Caki2 (cell line): Measurements from ENCODE around the gene TNRC18. TPM values are rescaled to one million over a fixed set of nuclear protein-coding genes. Genes with fewer than 3 reads are reported as not detected.

Source experiments
- DNase-seq: peaks from one replicate; pipeline ENCODE4 v3.0.0-alpha.2; 2015; ENCODE audit warnings: low read depth
- in situ Hi-C: cut with HindIII; loops from 2 replicates; pipeline ENCODE4 v1.10.0; 2016; ENCODE audit warnings: low sequenced_read_pairs, low pct_unique_long_range_greater_than_20kb, mixed read lengths
- total RNA-seq: library from RNA; depleted of rRNA; stranded (reverse); fragments of >200 nt; shearing (Covaris generic); gene quantifications from 2 replicates; pipeline ENCODE4 v1.2.3, GENCODE V29; 2014; ENCODE audit warnings: low replicate concordance

TNRC18 gene
- total RNA-seq, 1 experiment from 2014 or later, result 23.3 TPM

DNA sequence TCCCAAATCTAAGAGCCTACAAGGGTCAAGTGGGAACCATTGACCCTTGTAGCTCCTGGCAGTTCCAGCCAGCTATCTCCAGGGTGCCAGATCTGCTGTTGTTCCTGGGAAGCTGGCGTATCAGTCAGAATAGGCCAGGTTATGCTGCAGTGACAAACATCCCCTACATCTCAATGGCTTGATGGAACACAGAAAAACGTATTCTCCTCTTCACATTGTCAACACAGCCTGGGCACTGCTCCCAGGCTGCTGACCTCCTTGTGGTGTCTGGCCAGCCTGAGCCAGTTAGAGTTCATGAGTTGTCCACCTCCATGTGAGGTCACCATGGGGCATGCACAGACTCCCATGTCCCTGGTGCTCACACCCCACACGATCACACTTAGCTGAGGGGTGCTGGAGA lies 9.5 kb upstream of the TNRC18 start:
- no peak for DNase-seq
- in situ Hi-C loops, result no loop called here

DNA sequence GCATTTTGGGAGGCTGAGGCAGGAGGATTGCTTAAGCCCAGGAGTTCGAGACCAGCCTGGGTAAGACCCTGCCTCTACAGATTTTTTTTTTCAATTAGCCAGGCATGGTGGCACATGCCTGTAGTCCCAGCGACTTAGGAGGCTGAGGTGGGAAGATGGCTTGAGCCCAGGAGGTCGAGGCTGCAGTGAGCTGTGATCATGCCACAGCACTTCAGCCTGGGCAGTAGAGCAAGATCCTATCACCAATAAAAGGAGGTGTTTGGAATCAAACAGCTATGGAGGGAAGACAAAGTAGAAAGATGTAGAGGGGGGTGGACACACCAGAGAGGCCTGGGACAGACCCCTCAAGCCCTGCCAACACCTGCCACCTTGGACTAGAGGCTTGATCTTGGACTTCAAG lies 9.1 kb upstream of the TNRC18 start:
- no peak for DNase-seq
- in situ Hi-C loops, result no loop called here

DNA sequence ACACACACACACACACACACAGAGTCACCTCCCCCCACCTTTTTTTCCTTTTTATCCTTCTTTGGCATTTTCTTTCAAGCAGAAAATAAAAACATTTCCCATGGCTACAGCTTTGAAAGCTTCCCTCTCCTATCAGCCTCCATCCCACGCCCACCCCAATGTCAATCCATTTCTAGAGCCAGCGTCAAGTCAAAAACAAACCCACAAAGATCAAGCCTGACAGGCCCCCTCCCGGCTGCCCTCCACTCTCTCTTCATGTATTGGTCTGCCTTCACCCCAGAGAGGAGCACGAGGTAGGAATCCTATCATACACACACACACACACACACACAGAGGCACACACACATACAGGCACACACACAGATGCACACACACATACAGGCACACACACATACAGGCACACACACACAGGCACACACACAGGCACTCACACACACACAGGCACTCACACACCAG lies 8.0 kb upstream of the TNRC18 start:
- peak; percentile 35 for DNase-seq
- in situ Hi-C loops, result no loop called here

DNA sequence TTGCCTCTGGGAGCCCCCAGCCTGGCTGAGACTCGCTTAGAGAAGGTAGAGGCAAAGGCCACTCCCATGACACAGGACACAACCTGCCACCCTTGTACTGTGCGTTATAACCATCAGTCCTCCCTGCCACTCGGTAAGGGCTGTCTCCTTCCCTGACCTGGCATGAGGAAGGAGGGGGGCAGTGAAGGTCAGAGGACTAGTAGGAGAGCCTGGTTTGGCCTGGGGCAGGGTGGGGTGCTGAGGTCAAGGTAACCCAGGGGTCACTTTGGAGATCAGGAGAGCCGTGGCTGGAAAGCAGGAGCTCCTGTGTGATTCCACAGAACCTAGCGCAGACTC lies 6.9 kb upstream of the TNRC18 start:
- no peak for DNase-seq
- in situ Hi-C loops, result no loop called here

DNA sequence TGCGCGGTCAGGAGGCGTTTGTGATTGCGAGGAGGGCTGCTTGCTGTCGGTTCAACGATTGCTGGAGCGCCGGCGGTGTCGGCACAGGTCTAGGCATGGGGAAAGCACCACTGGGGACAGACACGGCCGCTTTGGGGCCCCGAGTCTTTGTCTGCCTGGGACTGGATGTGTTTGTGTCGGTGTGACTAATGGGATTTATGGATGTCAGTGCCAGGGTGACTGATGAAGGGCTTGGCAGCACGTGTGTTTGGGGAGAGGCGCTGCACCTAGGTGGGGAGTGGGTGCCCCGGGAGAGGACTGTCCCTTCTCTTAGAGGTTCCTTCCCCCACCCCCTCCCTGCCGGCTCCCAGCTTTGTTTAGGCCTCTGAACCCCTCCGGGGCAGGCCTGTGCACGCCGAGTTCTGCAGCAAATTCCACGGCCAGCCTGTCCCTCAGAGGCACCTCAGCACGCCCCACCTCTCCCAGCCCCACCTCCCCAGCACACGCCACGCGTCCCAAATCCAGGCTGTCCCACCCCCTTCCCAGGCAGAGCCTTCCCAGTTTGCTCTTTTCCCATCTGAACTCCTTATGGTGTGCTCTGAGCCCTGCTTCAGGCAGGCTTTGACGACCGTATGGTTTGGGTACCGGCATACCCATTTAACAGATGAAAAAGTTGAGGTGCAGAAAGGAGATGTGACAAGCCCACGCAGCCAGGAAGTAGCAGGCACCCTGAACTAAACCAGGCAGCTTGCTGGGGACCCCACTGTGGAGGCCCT lies 6.4 kb upstream of the TNRC18 start:
- no peak for DNase-seq
- in situ Hi-C loops, result no loop called here

DNA sequence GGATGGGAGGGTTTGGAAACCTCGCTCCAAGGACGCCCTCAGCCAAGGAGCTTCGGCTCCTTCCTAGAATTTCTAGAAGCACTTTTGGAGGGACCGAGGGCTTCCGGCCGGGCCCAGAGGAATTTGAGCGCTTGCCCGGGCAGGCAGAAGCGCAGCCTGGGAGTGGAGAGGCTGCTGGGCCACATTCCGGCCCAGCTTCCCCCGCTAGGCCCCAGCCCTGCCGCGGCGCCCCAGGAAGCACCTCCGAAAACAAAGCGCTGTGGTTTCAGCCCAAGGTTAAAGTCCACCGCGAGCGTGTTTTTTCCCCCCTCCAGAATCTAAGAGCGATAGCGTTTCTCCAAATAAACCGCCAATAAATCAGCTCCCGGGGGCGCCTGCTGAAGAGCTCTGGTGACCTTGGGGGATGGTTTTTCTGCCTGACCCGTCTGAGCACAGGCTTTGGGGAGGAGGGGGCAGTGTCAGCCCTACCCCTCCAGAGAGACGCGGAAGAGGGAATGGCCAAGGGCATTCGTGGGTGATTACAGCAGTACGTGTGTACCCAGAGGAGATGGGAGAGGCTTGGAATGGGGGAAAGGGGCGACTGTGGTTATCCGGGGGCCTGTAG lies 5.7 kb upstream of the TNRC18 start:
- in situ Hi-C loops, result no loop called here
- no peak for DNase-seq

DNA sequence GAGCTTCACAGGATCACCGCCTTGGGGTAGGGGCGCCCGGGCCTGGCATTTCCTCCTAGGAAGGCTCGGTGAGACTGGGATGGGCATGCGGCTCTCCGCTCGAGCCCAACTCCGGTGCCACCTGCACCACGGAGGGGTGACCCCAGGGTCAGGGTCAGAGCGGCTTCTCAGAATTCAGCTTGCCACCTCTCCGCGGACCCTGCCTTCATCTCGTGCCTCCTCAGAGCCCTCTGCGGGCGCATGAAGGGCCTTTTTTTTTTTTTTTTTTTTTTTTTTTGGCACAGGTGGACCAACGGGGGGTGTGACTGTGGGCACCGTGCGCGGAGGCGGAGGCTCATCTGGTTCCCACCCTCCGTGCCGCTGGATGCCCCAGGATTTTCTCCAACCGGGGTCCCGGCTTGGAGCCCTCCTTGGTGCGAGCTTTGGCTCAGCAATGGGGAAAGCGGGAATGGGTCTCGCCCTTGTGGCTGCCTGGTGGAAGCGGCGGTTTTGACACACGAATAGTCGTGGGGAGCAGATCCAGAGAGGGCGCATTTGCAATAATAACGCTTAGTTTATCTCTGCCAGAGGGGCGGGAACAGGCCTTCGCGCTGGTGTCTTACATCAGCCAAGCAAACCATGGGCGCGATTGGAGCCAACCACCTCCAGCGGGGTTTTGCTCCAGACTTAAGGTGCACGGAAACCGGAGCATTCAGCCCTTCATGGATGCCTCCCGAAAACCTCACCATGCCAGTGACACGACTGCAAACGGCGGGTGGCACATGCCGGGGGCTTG lies 5.0 kb upstream of the TNRC18 start:
- no peak for DNase-seq
- in situ Hi-C loops, result no loop called here

DNA sequence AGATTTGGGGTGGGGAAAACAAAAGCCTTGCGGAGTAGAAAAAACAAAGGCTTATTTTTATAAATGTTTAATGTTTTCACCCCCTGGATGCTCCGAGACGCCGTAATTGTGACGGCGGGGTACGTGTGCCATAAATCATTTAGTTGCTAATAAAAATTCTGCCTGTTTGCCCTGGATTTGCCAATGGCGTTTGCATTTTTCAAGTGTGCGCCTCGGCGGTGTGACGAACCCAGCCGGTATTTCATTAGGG lies 2.5 kb upstream of the TNRC18 start:
- no peak for DNase-seq
- in situ Hi-C loops, result no loop called here

DNA sequence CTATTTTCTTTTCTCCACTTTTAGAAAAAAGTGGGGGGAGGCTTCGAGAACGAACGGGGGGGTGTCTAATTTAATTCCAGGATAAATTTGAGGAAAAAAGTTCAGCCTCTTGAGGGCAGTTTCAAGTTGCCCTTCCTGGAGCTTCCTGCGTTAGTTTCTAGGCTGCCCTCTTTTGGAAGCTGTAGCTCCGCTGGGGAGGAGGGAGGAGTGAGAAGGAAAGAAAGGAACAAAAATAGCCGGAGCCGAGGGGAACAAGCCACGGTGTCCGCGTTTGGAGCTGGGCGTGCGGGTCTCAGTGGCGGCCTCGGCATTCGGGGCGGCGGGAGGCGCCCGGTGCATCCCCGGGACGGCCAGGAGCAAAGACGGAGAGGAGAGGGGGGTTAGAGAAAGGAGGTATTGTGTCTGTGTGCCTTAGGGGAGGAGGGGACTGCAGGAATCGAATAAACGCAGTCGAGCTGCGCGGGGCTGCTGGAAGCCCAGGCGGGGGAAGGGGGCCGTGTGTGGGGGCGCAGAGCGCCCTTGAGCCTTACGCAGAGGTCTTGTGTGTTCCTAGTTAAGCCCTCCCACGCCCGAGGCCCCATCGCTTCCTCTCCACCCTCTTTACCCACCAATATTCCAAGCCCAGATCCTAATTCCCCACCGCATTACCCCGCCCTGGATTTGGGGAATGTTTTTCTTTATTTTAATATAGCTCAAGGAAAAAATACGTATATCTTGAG lies 2.0 kb upstream of the TNRC18 start:
- peak; percentile 90 for DNase-seq
- in situ Hi-C loops, result no loop called here

DNA sequence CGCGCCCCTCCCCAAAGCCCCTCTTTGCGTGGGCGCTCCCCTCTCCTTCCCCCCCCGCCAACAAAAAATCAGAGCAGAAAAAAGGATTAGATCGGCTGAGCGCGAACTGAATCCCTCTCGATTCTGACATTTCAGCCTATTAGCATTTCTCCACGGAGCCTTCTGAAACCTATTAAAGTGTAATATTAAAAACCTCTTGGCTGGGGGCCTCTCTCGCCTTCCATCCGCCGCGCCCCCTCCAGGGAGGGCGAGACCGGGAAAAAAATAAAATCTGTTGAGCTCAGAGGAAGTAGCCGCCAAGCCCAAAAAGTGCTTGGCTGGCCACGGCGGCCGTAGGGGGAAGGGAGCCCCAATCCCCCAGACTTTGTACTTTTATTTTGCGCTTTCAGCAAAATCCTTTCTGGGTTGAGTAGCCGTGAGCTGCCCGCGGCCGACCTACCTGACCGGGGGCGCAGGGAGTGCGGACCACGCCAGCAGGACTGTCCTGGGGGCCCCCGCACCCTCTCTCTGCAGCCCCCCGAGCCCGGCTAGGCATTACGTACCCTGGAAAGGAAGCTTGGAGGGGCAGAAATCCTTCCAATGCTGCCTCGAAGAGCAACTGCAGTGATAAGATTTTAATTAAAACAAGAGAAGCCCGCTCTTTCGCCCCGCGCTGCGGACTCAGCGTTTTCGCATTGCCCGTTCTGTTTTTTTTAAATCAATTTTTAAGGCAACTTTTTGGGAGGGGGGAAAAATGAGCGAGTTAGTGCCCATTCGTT lies 1.3 kb upstream of the TNRC18 start:
- in situ Hi-C loops, result no loop called here
- peak; percentile 46 for DNase-seq

DNA sequence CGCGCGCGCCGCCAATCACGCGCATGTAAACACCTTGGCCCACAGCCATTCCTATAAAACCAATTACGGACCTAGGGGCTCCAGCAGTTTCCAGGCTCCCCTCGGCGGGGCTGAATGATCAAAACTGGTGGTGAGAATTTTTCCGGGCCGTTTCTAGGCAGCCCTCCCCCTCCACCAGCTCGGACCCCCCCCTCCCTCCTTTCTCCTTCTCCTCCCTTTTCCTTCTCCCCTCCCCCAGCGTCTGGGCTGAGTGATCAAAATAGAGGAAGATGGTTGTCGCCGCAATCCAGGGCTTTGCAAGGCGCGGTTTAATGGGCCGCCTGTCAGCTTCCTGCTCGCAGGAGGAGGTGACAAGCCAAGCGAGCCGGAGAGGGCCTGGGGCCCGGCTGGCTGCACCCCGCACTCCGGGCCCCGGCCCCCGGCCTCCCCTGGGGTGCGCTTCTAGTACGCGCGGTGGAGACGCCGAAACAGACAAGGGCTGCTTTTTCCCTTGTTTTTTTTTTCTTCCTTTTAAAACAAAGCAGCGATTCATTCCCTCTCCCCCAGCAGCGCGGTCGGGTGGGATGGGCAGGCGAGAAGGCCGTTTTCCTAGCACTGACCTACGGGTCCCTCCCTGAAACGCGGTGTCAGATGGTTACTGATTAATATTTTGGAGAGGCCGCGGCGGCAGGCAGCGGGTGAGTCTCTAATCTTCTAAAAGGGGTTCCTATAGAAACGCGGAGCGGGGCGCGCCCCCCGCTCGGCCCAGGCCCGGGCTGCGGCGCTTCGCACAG lies 528 bp upstream of the TNRC18 start:
- in situ Hi-C loops, result no loop called here
- DNase-seq, result peak; percentile 97

DNA sequence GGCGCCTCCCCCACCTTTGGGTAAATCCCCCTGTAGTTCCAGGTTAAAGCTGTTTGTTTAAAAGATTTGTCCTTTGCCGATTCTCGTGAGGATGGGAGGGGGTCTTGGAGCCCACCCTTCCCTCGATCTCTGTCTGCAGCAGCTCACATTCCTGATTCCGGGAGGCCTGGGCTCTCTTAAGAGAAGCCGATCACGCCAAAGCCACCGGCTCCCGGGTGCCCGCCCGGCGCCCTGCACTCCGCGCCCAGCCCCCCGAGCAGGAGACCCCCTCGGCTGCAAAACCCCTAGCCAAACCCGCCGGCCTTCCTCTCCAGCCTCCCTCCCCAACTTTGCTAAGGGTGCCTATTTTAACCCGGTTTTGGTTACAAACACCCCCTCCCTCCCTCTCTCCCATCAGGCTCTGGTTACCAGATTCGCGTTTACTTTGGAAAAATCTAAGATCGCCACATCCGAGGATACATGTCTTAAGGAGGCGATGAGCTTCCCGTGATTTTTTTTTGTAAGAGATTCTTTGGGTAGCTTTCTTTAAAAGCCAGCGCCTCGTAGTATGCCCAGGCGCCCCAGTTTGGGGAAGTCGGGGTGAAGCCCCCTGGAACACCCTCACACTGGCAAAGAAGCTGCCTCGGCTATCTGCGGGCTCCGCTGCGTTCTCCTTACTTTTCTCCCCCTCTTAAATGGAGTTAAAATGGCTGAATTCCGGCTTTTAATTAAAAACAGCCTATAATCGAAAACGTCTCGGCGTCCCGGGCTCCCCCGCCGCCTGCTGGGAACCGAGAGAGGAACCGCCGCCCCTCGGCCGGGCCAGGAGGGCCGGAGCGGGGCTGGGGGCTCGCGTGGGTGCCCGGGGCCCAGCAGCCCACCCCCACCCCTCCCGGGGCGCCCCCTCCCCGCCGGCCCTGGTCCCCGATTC lies 983 bp downstream of the TNRC18 start:
- peak; percentile 47 for DNase-seq
- in situ Hi-C loops, result no loop called here

DNA sequence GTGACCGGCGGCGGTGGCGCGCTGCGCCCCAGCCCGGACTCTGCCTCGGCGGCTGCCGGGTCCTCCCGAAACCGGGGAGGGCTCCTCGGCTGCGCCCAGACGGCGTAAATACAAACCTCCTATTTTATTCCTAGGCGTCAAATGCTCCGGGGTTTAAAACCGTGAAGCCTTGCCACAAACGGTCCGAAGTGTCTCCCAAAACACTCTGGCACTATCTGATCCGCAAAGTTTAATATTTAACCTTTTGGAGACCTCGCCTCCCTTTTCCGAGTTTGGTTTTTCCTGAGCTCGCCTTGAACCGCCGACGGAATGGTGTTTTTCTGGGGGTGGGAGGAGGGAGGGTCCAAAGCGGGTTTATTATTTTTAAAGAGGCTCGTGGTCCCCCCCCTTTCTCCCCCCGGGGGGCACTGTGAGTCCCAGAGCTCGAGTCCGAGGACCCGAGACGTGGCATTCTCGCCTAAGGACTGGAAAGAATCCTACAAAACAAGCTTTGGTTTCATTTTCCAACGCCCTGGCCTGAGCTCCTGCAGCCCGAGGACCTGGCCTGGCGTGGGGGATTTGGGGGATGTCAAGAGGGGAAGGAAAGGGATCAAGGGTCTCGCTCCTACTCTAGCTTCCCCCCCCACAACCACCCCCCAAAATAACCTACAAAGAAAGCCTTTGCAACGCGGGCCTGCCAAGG lies 1.8 kb downstream of the TNRC18 start:
- in situ Hi-C loops, result no loop called here
- DNase-seq, result peak; percentile 73

DNA sequence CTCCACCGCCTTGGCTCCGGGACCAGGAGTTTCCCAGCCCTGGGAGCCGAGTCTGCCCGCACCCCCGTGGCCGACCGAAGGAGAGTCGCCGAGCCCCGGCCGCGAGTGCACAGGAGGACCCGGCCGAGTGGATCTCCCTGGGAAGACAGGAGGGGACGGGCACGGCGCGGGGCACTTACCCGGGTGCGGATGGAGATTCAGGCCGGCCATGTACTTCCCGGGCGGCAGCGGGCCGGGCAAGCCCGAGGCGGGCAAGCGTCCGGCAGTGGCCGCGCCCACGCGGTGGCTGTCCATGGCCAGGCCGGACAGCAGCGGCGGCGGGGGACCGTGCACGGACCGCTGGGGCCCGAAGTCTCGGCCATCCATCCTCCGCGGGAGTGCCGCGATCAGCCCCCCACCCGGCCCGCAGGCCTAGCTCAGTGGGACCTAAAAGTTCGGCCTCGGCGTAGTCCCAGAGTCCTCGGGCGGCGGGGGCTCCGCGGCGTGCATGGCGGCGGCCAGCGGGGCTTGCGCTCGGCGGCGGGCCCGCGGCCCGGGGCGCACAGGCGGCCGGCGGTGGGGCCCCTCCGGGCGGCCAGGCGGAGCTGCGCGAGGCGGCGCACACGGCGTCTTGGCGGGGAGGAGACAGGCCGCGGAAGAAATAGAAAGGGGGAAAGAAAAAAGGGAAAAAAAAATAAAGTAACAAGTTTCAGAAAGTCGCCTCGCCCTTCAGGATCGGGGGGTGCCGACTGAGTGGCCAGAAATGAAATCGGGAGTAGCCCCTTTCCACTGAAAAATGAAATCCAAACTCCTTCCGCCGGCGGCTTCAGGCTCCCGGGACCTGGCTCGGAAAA lies 2.5 kb downstream of the TNRC18 start:
- in situ Hi-C loops, result no loop called here
- peak; percentile 38 for DNase-seq

DNA sequence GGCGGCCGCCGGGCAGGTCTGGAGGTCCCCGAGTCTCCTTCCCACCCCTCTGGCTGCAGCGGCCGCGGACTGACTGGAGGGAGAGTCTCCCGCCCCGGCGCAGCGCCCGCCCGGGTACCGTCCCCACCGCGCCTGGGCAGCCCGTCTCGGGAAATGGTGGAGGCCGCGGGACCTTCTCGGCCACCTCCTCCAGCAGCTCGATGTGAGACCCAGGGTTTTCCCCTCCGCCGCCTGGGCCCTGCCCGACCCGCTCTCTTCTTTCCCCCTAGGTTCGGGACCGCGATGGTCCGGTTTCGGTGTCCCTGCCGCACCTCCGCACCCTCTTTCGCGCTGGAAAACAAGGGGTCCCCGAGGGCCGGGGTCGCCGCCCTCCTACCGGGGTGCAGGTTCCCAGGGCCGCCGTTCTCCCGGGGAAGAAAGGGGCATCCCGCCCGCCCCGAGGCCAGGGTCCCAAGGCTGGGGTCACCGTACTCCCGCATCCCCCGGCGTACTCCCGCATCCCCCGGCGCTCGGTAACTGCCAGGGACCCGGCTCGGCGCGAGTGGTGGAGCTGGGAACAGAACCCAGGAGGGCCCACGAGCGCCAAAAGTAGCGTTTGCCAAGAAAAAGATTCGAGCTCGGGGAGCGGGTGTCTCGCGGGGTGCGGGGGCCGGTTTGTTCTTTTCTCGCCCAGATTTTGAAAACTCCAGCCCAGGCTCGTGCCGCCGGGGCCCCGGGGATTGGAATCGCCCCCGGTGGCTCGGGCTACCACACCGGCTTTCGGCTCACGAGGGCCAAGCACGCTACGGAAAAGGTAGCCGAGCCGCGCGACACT lies 3.4 kb downstream of the TNRC18 start:
- no peak for DNase-seq
- in situ Hi-C loops, result no loop called here
